A673 (cell line): ENCODE results near the gene ISY1.
"Not testable (repeated sequence)": the region's sequence is repeated elsewhere in the genome, so short reads cannot be mapped to it uniquely, and the experiment has no call there.

Experiments
- EZH2 ChIP-seq: fragments of 200-600 bp; sonication (generic); IDR thresholded peaks from 2 replicates; pipeline ENCODE4 v1.6.1; 2017; ENCODE audit warnings: borderline replicate concordance, low read depth, mild to moderate bottlenecking, mixed read lengths, antibody characterized with exemption, low read length; ENCODE audit not compliant: poor library complexity, severe bottlenecking
- TF ChIP-seq, protein P1 (sequence below): fragments of 300-800, 200-600 bp; sonication (generic); conservative IDR thresholded peaks from 2 replicates; pipeline ENCODE4 v1.5.1; 2017; ENCODE audit warnings: low read depth, mild to moderate bottlenecking, antibody characterized with exemption, low read length, moderate library complexity, mixed read lengths

DNA sequence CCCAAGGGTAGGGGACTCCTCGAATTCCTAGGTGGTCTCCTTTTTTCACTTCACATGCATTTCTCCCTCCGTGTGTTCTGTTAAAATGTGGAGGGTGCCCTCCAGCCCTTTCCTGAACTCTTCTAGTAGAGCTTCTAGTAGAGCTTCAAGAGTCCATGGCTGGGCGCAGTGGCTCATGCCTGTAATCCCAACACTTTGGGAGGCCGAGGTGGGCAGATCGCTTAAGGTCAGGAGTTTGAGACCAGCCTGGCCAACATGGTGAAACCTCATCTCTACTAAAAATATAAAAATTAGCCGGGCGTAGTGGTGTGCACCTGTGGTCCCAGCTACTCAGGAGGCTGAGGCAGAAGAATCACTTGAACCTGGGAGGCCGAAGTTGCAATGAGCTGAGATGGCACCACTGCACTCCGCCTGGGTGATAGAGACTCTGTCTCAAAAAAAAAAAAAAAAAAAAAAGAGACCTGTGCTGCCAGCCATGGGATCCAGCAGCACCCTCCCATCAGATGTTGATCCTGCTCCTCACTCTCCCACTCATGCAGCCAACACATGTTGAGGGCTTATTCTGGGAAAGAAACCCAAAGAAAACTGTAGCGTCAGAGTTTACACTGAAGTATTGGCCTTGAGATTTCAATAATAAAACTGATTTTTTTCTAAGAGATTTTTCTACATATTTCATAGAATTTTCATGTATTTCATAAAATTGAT lies 49.6 kb downstream of the ISY1 start:
- TF ChIP-seq, protein P1, sequence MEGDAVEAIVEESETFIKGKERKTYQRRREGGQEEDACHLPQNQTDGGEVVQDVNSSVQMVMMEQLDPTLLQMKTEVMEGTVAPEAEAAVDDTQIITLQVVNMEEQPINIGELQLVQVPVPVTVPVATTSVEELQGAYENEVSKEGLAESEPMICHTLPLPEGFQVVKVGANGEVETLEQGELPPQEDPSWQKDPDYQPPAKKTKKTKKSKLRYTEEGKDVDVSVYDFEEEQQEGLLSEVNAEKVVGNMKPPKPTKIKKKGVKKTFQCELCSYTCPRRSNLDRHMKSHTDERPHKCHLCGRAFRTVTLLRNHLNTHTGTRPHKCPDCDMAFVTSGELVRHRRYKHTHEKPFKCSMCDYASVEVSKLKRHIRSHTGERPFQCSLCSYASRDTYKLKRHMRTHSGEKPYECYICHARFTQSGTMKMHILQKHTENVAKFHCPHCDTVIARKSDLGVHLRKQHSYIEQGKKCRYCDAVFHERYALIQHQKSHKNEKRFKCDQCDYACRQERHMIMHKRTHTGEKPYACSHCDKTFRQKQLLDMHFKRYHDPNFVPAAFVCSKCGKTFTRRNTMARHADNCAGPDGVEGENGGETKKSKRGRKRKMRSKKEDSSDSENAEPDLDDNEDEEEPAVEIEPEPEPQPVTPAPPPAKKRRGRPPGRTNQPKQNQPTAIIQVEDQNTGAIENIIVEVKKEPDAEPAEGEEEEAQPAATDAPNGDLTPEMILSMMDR: not testable (repeated sequence)
- not testable (repeated sequence) for TF ChIP-seq EZH2
